ENCODE results near the gene ARF1. TPM values are rescaled to one million over a fixed set of nuclear protein-coding genes. Genes with fewer than 3 reads are reported as not detected.

The ARF1 gene
- total and polyA plus RNA-seq, 2 of the 8 experiments (the other 6 are each of a cell fraction or from before 2014, with no cell fraction given), result 265 to 471 TPM

DNA sequence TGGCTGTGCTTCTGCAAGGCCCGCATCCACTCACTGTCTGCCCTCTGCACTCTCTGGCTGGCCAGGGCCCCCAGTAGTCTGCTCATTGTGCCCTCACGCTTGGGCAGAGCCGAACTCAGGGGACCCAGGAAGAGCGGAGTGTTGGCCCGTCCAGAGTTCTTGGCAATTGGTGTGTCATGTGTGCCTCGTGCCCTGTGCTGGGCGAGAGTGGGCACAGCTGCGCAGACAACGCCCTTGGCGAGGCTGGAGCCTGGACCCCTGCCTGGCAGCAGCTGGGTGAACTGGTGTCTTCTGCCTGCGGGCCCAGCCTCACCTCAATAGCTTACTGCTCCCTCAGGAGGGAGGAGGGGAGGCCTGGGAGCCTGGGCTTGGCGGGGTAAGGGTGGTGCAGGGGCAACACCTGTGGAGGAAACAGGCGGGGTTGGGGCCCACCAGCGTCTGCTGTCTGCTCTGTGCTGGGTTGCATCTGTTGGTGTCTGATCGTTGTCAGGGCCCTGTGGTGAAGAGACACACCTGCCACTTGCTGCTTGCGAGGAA, 59.7 kb downstream of the ARF1 start:
- Histone ChIP-seq H3K4me1 (replicated peaks in 1 of 4; ENCODE audit: control insufficient read depth in 3 of 4, insufficient read depth in 4 of 4, low read length in 3 of 4) (peaks cover 0 to 10% (median 6%) of the 10 kb centered on the region in 4 experiments; a peak in 5 of 7 replicates), H2BK5ac (ENCODE audit: low read depth, low read length) (no peak overlapping the region), H3K79me2 (ENCODE audit: control insufficient read depth in 1 of 2, insufficient read depth in 2 of 2, low read length in 2 of 2) (peaks cover 0 to 43% of the 10 kb centered on the region in 2 experiments; a peak in 3 of 4 replicates), H4K20me1 (replicated peaks in 1 of 2; ENCODE audit: control insufficient read depth in 1 of 2, insufficient read depth in 2 of 2, low read length in 2 of 2) (peaks cover 8 to 27% of the 10 kb centered on the region in 2 experiments), H3K36me3 (ENCODE audit: control insufficient read depth in 2 of 4, insufficient read depth in 4 of 4, low read length in 3 of 4) (no peaks in the 10 kb centered on the region), H3K4me2 (ENCODE audit: insufficient read depth in 1 of 2, low read depth in 2 of 2, low read length in 2 of 2) (no peak overlapping the region), H2AFZ (ENCODE audit: low read length) (no peak overlapping the region), H3K4me3 (ENCODE audit: extremely low read depth in 1 of 4, insufficient read depth in 2 of 4, low read depth in 3 of 4, low read length in 4 of 4) (no peak overlapping the region), H2BK12ac (ENCODE audit: low read depth, low read length) (no peak overlapping the region), H3K4ac (replicated peaks; ENCODE audit: insufficient read length, low read depth, low read length) (no peak overlapping the region), H3K27ac (ENCODE audit: low read depth, low read length) (no peak overlapping the region), H3K9me3 (ENCODE audit: insufficient read depth in 2 of 2, low read depth in 1 of 2, low read length in 1 of 2) (no peaks in the 10 kb centered on the region), H2BK20ac (ENCODE audit: low read length) (no peak overlapping the region), H2AK5ac (ENCODE audit: low read depth, low read length) (no peak overlapping the region), H3K14ac (ENCODE audit: insufficient read length) (no peak overlapping the region), H3K9ac (replicated peaks in 1 of 4; ENCODE audit: extremely low read depth in 1 of 4, low read depth in 3 of 4, low read length in 3 of 4) (no peak overlapping the region), H3K18ac (ENCODE audit: extremely low read depth, low read length) (no peak overlapping the region), H2BK120ac (replicated peaks; ENCODE audit: low read depth, low read length) (no peak overlapping the region), H3K79me1 (ENCODE audit: low read depth, low read length) (peaks cover 23% of the 10 kb centered on the region), H3K27me3 (replicated peaks in 1 of 4; ENCODE audit: control insufficient read depth in 3 of 4, extremely low read depth in 1 of 4, insufficient read depth in 3 of 4, low read length in 3 of 4) (peaks cover 0 to 4% (median under 1%) of the 10 kb centered on the region in 4 experiments; a peak in 2 of 7 replicates), H3K56ac (replicated peaks; ENCODE audit: insufficient read length, low read depth, low read length) (no peak overlapping the region), H2BK15ac (ENCODE audit: low read length) (no peak overlapping the region), H4K5ac (ENCODE audit: insufficient read length, low read depth, low read length) (no peak overlapping the region), H4K8ac (ENCODE audit: extremely low read depth, insufficient read depth, low read length) (no peak overlapping the region), H3K23me2 (ENCODE audit: low read depth, low read length) (peaks cover 5% of the 10 kb centered on the region; the same call in 1 of the 2 replicates), H4K91ac (replicated peaks; ENCODE audit: insufficient read length, low read length) (no peak overlapping the region), H3K23ac (ENCODE audit: insufficient read length) (no peak overlapping the region)
- CTCF ChIA-PET (ENCODE audit: partially characterized antibody), result interaction anchor here (1.4 to 1.8 kb wide), 5 partner anchors 11 to 138 kb away, joined by 3 to 12 read pairs (median 5); partner anchors contain the start of gene IBA57
- POLR2A ChIA-PET (ENCODE audit: partially characterized antibody), result interaction anchor here (0.7 to 3.9 kb wide), 6 partner anchors 8 to 69 kb away, joined by 3 to 30 read pairs (median 4); partner anchors contain the start of genes GJC2 and IBA57
- no peak for DNase-seq (ENCODE audit: low read depth in 1 of 2, low spot score in 2 of 2)
- WGBS, 2 experiments (ENCODE audit: extremely low coverage in 1 of 2, insufficient coverage in 1 of 2, insufficient read length in 1 of 2, insufficient replicate concordance in 2 of 2, low coverage in 1 of 2, low lambda C conversion rate in 2 of 2, missing lambda C conversion rate in 1 of 2), result 85% methylated on average over 12 of the region's 16 CpGs; no CpG with 5 or more reads in 1 of the 2 experiments
- no peak for FAIRE-seq
- no peak for TF ChIP-seq TAF1 (IDR thresholded peaks at IDR 0.05; ENCODE audit: low read depth, low read length)
- no peak for TF ChIP-seq SP4 (IDR thresholded peaks at IDR 0.05; ENCODE audit: low read length)
- TF ChIP-seq TCF12 (IDR thresholded peaks at IDR 0.05; ENCODE audit: low read depth, low read length), result no peak
- TF ChIP-seq KDM5A (IDR thresholded peaks at IDR 0.05; ENCODE audit: low read length), result no peak
- TF ChIP-seq CHD2 (IDR thresholded peaks at IDR 0.05; ENCODE audit: low read length), result no peak
